OCI-LY7 (cell line): ENCODE results near the gene PSMG3.

Source experiments
- EZH2phosphoT487 ChIP-seq: fragments of 200-600 bp; sonication (generic); IDR thresholded peaks from 2 replicates; pipeline ENCODE4 v1.6.1; 2018; ENCODE audit warnings: low read depth, borderline replicate concordance, mild to moderate bottlenecking, mixed run types, antibody characterized with exemption, low read length, moderate library complexity, mixed read lengths
- TF ChIP-seq, protein P1 (sequence below): fragments of 200-600 bp; sonication (generic); conservative IDR thresholded peaks from 2 replicates; pipeline ENCODE4 v1.5.1; 2014; ENCODE audit warnings: mild to moderate bottlenecking, antibody characterized with exemption, low read length, moderate library complexity, mixed read lengths

- TF ChIP-seq, protein P1, sequence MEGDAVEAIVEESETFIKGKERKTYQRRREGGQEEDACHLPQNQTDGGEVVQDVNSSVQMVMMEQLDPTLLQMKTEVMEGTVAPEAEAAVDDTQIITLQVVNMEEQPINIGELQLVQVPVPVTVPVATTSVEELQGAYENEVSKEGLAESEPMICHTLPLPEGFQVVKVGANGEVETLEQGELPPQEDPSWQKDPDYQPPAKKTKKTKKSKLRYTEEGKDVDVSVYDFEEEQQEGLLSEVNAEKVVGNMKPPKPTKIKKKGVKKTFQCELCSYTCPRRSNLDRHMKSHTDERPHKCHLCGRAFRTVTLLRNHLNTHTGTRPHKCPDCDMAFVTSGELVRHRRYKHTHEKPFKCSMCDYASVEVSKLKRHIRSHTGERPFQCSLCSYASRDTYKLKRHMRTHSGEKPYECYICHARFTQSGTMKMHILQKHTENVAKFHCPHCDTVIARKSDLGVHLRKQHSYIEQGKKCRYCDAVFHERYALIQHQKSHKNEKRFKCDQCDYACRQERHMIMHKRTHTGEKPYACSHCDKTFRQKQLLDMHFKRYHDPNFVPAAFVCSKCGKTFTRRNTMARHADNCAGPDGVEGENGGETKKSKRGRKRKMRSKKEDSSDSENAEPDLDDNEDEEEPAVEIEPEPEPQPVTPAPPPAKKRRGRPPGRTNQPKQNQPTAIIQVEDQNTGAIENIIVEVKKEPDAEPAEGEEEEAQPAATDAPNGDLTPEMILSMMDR: no peak
- no peak for TF ChIP-seq EZH2phosphoT487
These were observed 35.3 kb downstream of the PSMG3 start for GRCh38 chr7:1534330-1535099.
